H9 (cell line): Measurements from ENCODE around the gene NR3C2. TPM values are rescaled to one million over a fixed set of nuclear protein-coding genes. Genes with fewer than 3 reads are reported as not detected.

ENCODE experiments used
- DNase-seq: peaks from one replicate; pipeline ENCODE4 v3.0.0-alpha.2; 2017
- H2AFZ ChIP-seq: one replicate; pipeline ENCODE4 v1.6.1; 2013; ENCODE audit warnings: mild to moderate bottlenecking, low read length, control low read depth, moderate library complexity
- H2AK5ac ChIP-seq: 2 replicates; pipeline ENCODE4 v1.6.1; 2013; ENCODE audit warnings: low read length, control low read depth, mixed read lengths; ENCODE audit not compliant: insufficient read length
- H2BK120ac ChIP-seq: one replicate; pipeline ENCODE4 v1.6.1; 2013; ENCODE audit warnings: low read depth, mild to moderate bottlenecking, low read length, control low read depth, inconsistent platforms; ENCODE audit not compliant: poor library complexity, severe bottlenecking
- H2BK12ac ChIP-seq: 2 replicates; pipeline ENCODE4 v1.6.1; 2013; ENCODE audit warnings: low read length, control low read depth, mixed read lengths, low read depth; ENCODE audit not compliant: insufficient read length
- H2BK15ac ChIP-seq: 2 replicates; pipeline ENCODE4 v1.6.1; 2013; ENCODE audit warnings: low read depth, low read length, control low read depth
- H2BK20ac ChIP-seq: one replicate; pipeline ENCODE4 v1.6.1; 2013; ENCODE audit warnings: low read depth, mild to moderate bottlenecking, low read length, control low read depth, inconsistent platforms; ENCODE audit not compliant: poor library complexity, severe bottlenecking
- H2BK5ac ChIP-seq: 2 replicates; pipeline ENCODE4 v1.6.1; 2013; ENCODE audit warnings: low read length, control low read depth, mixed read lengths; ENCODE audit not compliant: insufficient read length
- H3K14ac ChIP-seq: 2 replicates; pipeline ENCODE4 v1.6.1; 2013; ENCODE audit warnings: low read length, control low read depth; ENCODE audit not compliant: insufficient read depth
- H3K18ac ChIP-seq: 2 replicates; pipeline ENCODE4 v1.6.1; 2013; ENCODE audit warnings: low read depth, mild to moderate bottlenecking, mixed read lengths, low read length, control low read depth; ENCODE audit not compliant: insufficient read length
- H3K23ac ChIP-seq: 2 replicates; pipeline ENCODE4 v1.6.1; 2013; ENCODE audit warnings: low read length, control low read depth, mixed read lengths, low read depth; ENCODE audit not compliant: insufficient read length
- H3K23me2 ChIP-seq: 2 replicates; pipeline ENCODE4 v1.6.1; 2013; ENCODE audit warnings: low read depth, mild to moderate bottlenecking, mixed read lengths, low read length, control low read depth; ENCODE audit not compliant: insufficient read length, poor library complexity, severe bottlenecking
- H3K27ac ChIP-seq: 2 replicates; pipeline ENCODE4 v1.5.1; 2013; ENCODE audit warnings: low read length, control low read depth, mixed read lengths, low read depth; ENCODE audit not compliant: insufficient read length
- H3K27me3 ChIP-seq: 2 replicates; pipeline ENCODE4 v1.6.1; 2013; ENCODE audit warnings: low read length, control low read depth, inconsistent platforms; ENCODE audit not compliant: insufficient read depth
- H3K4ac ChIP-seq: 2 replicates; pipeline ENCODE4 v1.6.1; 2013; ENCODE audit warnings: low read depth, mild to moderate bottlenecking, control low read depth, inconsistent platforms, low read length, moderate library complexity
- H3K4me1 ChIP-seq: 2 replicates; pipeline ENCODE4 v1.6.1; 2013; ENCODE audit warnings: low read length, control low read depth, inconsistent platforms; ENCODE audit not compliant: insufficient read depth
- H3K4me2 ChIP-seq: 2 replicates; pipeline ENCODE4 v1.6.1; 2013; ENCODE audit warnings: low read length, control low read depth, mixed read lengths; ENCODE audit not compliant: insufficient read length, insufficient read depth
- H3K56ac ChIP-seq: 2 replicates; pipeline ENCODE4 v1.6.1; 2013; ENCODE audit warnings: low read depth, mild to moderate bottlenecking, mixed read lengths, low read length, control low read depth; ENCODE audit not compliant: insufficient read length
- H3K79me1 ChIP-seq: 2 replicates; pipeline ENCODE4 v1.6.1; 2013; ENCODE audit warnings: low read depth, mild to moderate bottlenecking, moderate library complexity, low read length, control low read depth, inconsistent platforms; ENCODE audit not compliant: insufficient read depth, poor library complexity, severe bottlenecking
- H3K79me2 ChIP-seq: 2 replicates; pipeline ENCODE4 v1.6.1; 2013; ENCODE audit warnings: low read length, control low read depth, inconsistent platforms; ENCODE audit not compliant: insufficient read depth
- H3K9ac ChIP-seq: 2 replicates; pipeline ENCODE4 v1.6.1; 2013; ENCODE audit warnings: low read length, control low read depth, mixed read lengths; ENCODE audit not compliant: insufficient read length; ENCODE audit errors: extremely low read depth
- H3K9me3 ChIP-seq: one replicate; pipeline ENCODE4 v1.6.1; 2013; ENCODE audit warnings: low read depth, low read length, inconsistent platforms; ENCODE audit not compliant: control insufficient read depth
- H3T11ph ChIP-seq: one replicate; pipeline ENCODE4 v1.6.1; 2013; ENCODE audit warnings: mild to moderate bottlenecking, low read length, control low read depth, inconsistent platforms
- H4K20me1 ChIP-seq: one replicate; pipeline ENCODE4 v1.6.1; 2013; ENCODE audit not compliant: control insufficient read depth, insufficient read length, insufficient read depth
- H4K5ac ChIP-seq: 2 replicates; pipeline ENCODE4 v1.6.1; 2013; ENCODE audit warnings: low read depth, mild to moderate bottlenecking, mixed read lengths, low read length, control low read depth; ENCODE audit not compliant: insufficient read length
- H4K8ac ChIP-seq: replicated peaks from 2 replicates; pipeline ENCODE4 v1.6.1; 2013; ENCODE audit warnings: low read length, control low read depth, mixed read lengths, low read depth; ENCODE audit not compliant: insufficient read length
- H4K91ac ChIP-seq: 2 replicates; pipeline ENCODE4 v1.6.1; 2013; ENCODE audit warnings: low read depth, mild to moderate bottlenecking, moderate library complexity, mixed read lengths, low read length, control low read depth; ENCODE audit not compliant: insufficient read length
- H3K27ac Mint-ChIP-seq, 3 experiments: 2 replicates in 2 of 3; 3 replicates in 1 of 3; pipeline ENCODE4 v1.8.0; 2020 to 2021; ENCODE audit warnings: mixed read lengths in 3 of 3, mild to moderate bottlenecking in 1 of 3, moderate library complexity in 1 of 3
- H3K27me3 Mint-ChIP-seq: 2 replicates; pipeline ENCODE4 v1.8.0; 2021; ENCODE audit warnings: low read depth, mild to moderate bottlenecking, moderate library complexity, mixed read lengths
- H3K36me3 Mint-ChIP-seq, 3 experiments: 2 replicates in 2 of 3; 3 replicates in 1 of 3; pipeline ENCODE4 v1.8.0; 2020 to 2021; ENCODE audit warnings: low read depth in 3 of 3, mixed read lengths in 3 of 3; ENCODE audit not compliant: insufficient read depth in 1 of 3
- H3K4me1 Mint-ChIP-seq, 2 experiments: 2 replicates each; pipeline ENCODE4 v1.8.0; 2020; ENCODE audit warnings: mixed read lengths in 2 of 2
- H3K4me3 Mint-ChIP-seq, 2 experiments: 2 replicates in 1 of 2; 3 replicates in 1 of 2; pipeline ENCODE4 v1.8.0; 2020 to 2021; ENCODE audit warnings: mild to moderate bottlenecking in 2 of 2, mixed read lengths in 2 of 2, moderate library complexity in 1 of 2
- H3K9me3 Mint-ChIP-seq, 2 experiments: 2 replicates in 1 of 2; 3 replicates in 1 of 2; pipeline ENCODE4 v1.8.0; 2020; ENCODE audit warnings: mild to moderate bottlenecking in 2 of 2, mixed read lengths in 2 of 2, moderate library complexity in 1 of 2
- CTCF ChIP-seq: fragments of 200-600 bp; sonication (generic); conservative IDR thresholded peaks from 3 replicates; pipeline ENCODE4 v1.8.0; 2021; ENCODE audit warnings: antibody characterized with exemption, mild to moderate bottlenecking
- WGBS: extraction: QIAGEN DNeasy Blood & Tissue Kit; methylation state at CpG from one replicate; pipeline ENCODE4 v1.1.7; 2013; ENCODE audit warnings: missing lambda C conversion rate, low lambda C conversion rate, mixed read lengths; ENCODE audit not compliant: insufficient read length; ENCODE audit errors: extremely low coverage; 5-methylcytosine and 5-hydroxymethylcytosine counted together
- total RNA-seq: library from RNA; stranded (reverse); gene quantifications from 2 replicates; pipeline ENCODE4 v1.2.1, GENCODE V29; 2021

Gene NR3C2
- total RNA-seq, 1 experiment from 2014 or later, result 1.4 TPM

GRCh38 chr4:148205476-148205875 lies 236.7 kb downstream of the NR3C2 start:
- no peak overlapping the region for H3K18ac ChIP-seq
- H2AK5ac ChIP-seq, result no peak overlapping the region
- H3K9me3 ChIP-seq, result no peaks in the 10 kb centered on the region
- Mint-ChIP-seq H3K4me1 (peaks cover 12 to 19% of the 10 kb centered on the region in 2 experiments), H3K9me3 (no peaks in the 10 kb centered on the region), H3K27ac (no peak overlapping the region), H3K4me3 (no peak overlapping the region), H3K27me3 (no peaks in the 10 kb centered on the region), H3K36me3 (no peaks in the 10 kb centered on the region)
- no peak overlapping the region for H2BK15ac ChIP-seq
- no peak overlapping the region for H2BK20ac ChIP-seq
- no peak for TF ChIP-seq CTCF
- no peak for DNase-seq
- no peak overlapping the region for H3K23ac ChIP-seq
- H2BK5ac ChIP-seq, result no peak overlapping the region
- no peaks in the 10 kb centered on the region; the same call in 1 of the 2 replicates for H3K4me1 ChIP-seq
- H4K20me1 ChIP-seq, result no peaks in the 10 kb centered on the region
- H4K91ac ChIP-seq, result no peak overlapping the region
- no peak overlapping the region for H3K4me2 ChIP-seq
- H3K4ac ChIP-seq, result no peak overlapping the region
- no peak overlapping the region for H2BK120ac ChIP-seq
- H3K23me2 ChIP-seq, result no peaks in the 10 kb centered on the region
- no peak overlapping the region for H3K14ac ChIP-seq
- no peak overlapping the region for H4K8ac ChIP-seq
- H3K27ac ChIP-seq, result no peak overlapping the region
- H3K9ac ChIP-seq, result no peak overlapping the region
- H4K5ac ChIP-seq, result no peak overlapping the region
- H3K27me3 ChIP-seq, result no peaks in the 10 kb centered on the region
- no peak overlapping the region for H2BK12ac ChIP-seq
- H3K79me1 ChIP-seq, result no peaks in the 10 kb centered on the region
- no CpG with 5 or more reads among the region's 3 CpGs for WGBS
- no peaks in the 10 kb centered on the region for H3K79me2 ChIP-seq
- no peak overlapping the region for H2AFZ ChIP-seq
- no peak overlapping the region for H3K56ac ChIP-seq
- H3T11ph ChIP-seq, result no peak overlapping the region
